NCI-H748 (cell line): ENCODE results near the gene NPAS3.

ENCODE experiments used
- DNase-seq: peaks from one replicate; lab custom pipeline; 2025; ENCODE audit not compliant: unreplicated experiment; lab: John Stamatoyannopoulos, UW

NPAS3 gene

DNA sequence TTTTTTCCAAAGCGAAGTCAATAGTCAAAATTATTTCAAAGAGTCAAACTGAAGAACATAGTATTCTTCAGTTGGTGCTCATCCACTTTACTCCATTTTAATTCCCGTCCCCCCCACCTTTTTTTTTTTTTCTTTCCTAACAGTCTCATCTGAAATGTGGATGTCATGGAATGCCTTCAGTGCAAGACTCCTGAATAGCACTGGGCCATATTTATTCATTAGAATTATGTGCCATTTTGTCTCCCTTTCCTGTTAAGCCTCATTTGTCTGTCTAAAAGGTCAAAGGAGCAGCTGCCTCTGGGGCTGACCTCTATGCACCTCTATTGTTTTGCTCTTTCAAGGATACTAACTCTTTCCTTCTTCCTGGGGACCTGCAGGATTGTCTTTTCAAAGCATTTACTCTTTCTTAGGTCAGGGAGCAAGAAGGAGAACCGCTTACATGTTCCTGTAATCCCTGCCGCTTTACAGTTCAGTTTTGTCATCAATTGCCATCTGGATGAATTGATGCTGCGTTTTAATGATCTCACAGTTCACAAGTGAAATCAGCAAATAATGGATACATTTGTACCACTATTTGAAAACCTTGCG lies 310.6 kb downstream of the NPAS3 start:
- DNase-seq, result no peak

DNA sequence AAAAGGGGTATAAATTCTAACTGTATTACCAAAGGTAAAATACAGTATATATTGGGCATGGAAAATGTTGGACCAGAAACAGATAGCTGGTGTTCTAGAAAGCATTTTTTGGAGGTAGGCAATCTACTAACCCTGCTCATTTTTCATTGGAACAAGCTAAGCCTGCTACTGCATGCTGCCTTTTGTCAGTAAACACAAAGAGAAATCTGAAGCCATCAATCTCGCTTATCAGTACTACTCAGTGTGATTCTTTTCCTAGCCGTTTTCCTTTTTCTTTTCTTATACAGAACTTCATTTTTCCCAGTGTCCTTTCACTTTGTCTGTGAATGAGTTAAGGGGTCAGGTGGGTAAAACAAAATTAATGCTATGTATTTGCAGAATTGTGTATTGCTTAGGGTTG lies 312.3 kb downstream of the NPAS3 start:
- peak; percentile 10 for DNase-seq

DNA sequence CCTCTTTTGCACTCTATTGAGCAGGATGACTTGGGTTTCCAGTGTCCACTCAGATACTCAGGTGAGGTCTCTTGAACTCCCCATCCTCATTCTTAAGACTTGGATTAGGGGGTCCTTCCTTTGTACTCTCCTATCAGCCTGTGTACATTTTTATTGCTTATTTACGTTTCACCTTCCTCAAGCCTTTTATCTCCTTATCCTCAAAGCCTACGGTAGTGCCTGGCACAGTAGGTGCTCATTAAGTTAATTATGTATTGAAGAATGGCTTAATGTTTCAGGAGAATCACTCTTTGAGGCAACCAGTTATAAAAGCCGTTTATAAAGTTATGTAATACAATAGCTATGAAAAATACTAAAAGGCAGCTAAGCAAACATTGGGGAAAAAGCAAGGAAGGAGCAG lies 315.7 kb downstream of the NPAS3 start:
- DNase-seq, result peak; percentile 40

DNA sequence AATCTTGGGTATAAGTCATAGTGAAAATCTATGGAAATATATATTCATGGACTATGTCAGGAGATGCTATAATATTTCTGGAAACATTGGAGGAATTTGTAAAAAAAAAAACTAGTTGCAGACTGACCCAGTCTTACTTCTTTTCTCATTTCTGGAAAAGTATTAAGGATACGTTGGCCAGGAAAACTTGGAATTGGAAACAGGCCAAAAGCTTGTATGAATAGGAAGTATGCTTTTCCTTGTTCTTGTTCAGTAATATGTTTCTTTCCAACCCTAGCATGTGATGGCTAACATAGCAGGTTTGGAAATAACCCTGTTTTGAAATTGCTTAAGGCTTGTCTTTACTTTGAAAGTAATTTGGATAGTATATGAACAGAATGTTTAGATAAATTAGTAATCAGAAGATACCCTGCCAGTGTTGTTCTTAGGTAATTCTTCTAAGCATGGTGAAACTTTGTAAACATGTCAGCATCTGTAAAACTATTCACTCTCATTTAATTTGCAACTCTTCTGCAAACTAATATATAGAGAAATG lies 316.2 kb downstream of the NPAS3 start:
- peak; percentile 25 for DNase-seq

DNA sequence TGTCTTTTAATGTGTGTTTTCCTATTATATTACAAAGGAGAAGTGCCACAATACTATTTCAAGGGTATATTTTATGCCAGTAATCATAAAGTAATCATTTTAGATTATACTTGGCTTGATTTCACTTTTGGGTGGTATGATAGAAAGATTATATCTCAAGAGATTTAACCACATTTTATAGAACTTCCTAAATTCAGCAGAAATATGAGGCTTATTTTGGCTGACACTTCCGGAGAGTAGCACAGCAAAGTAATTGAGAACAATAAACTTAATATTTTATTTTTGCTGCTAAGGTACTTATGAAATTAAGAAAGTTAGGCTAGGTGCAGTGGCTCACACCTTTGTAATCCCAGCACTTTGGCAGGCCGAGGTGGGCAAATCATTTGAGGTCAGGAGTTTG lies 319.1 kb downstream of the NPAS3 start:
- no peak for DNase-seq

DNA sequence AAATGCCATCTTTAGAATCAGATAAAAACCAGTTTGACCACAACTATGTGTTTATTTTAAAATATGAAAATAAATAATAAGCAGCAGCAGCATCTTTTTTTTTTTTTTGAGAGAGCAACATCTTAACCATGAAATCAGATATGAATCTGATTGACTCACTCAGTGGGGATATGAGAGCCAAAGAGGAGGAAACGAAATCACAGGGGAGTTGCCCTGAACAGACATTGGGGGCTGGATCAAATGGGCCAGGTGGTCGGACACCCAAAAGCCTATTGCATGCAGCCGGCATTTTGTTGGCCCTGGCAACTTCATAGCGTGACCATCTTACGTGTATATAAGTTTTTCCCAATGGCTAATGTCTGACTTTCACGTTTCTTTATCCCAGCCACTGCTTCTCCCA lies 321.1 kb downstream of the NPAS3 start:
- DNase-seq, result no peak

DNA sequence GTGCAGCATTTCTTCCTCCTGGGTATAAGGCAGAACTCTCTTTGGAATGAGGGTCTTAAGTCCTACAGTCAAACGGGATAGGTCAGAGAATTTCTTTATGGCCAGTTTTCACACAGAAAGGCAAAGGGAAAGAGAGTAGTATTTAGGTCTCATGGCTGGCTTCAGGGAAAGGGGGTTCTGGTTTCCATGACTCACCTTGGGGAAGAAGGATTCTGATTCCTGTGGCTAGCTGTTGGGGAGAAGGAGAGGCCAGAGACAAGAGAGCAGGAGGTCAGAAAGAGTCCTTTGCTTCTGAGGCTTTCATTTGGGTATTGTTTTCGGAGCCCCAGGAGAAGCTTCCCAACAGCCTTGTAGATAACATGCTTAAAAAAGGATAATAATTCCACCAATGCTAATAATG lies 332.5 kb downstream of the NPAS3 start:
- no peak for DNase-seq

DNA sequence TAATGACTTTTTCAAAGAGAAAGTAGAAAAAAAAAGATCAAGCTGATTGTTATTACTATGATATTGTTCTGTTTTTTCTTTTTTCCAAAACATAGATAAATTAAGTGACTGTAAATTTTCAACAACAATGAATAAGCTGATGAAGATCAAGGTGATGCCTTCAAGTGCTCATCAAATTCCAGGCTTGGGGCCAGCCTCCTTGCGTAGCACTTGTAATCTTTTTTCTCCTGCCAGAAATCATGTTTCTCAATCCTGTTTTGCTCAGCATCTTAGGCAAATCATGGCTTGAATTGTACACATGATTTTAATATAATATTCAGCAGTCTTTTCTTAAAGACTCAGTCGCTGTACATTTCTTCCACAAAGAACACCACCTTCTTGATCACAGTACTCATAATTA lies 333.2 kb downstream of the NPAS3 start:
- DNase-seq, result no peak

DNA sequence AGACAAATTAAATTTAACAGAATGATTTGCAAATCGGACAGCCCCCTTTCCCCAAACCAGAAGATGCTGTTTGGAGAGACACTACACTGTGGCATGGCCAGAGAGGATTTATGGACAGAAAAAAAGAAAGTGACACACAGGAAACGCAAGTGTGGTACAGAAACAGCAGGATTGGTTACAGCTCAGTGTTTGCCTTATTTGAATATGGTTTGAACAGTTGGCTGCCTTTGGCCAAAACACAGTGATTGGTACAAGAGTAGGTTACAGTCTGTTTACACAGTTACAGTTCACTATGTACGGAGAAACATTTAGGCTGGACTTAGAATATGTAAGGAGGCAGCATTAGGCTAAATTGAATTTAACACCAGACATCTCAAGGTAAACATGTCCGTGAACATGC lies 335.3 kb downstream of the NPAS3 start:
- peak; percentile 53 for DNase-seq

DNA sequence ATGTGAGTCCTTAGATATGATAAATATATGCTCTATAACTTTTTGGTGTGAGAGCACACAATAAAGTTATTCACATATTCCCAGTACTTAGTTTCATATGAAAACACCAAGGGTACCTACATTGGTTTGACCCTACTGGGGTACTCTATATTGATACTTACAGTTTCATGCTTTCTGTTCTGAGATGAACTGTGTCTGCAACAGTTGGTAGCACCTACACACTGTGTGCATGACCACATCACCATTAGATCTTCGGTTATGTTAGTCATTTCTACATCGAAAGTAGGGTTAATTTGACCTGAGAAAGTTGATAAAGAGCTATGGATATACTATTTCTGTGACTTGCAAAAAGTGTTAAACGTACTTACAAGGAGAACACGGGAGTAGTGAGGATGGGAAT lies 337.2 kb downstream of the NPAS3 start:
- no peak for DNase-seq

DNA sequence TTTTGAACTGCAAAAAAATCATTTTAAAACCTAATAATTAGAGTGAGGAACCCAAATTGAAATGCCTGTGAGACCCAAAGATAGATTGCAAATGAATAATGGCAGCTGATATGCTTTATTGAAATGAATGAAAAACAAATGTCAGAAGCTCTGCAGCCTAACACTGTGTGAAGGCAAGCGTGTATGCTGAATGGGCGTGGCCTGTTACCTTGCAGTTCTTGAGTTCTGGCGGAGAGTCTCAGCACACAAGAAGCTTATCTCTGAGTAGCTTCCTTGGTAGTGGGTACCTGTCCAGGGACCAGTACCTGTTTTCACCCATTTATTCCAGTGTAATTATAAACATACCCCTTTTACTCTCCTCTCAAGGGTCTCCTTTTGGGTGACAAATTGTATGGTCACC lies 341.2 kb downstream of the NPAS3 start:
- peak; percentile 9 for DNase-seq

DNA sequence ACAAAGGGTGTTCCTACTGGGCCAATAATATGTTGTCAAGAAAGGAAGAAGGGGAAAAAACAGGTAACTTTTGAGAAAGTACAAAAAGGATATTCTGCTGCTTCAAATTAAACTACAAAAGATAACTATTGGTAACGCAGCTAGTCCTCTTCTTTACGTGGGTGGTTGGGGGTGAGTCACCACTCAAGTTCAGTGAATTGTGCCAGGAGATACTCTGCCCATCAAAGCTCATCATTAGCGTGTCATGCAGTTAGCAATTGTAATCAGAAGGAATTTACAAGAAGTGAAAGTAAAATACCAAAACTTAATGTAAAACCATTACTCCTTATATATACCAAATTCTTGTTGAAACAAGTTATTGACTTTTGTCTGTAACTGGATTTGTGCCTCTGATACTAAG lies 342.0 kb downstream of the NPAS3 start:
- DNase-seq, result no peak

DNA sequence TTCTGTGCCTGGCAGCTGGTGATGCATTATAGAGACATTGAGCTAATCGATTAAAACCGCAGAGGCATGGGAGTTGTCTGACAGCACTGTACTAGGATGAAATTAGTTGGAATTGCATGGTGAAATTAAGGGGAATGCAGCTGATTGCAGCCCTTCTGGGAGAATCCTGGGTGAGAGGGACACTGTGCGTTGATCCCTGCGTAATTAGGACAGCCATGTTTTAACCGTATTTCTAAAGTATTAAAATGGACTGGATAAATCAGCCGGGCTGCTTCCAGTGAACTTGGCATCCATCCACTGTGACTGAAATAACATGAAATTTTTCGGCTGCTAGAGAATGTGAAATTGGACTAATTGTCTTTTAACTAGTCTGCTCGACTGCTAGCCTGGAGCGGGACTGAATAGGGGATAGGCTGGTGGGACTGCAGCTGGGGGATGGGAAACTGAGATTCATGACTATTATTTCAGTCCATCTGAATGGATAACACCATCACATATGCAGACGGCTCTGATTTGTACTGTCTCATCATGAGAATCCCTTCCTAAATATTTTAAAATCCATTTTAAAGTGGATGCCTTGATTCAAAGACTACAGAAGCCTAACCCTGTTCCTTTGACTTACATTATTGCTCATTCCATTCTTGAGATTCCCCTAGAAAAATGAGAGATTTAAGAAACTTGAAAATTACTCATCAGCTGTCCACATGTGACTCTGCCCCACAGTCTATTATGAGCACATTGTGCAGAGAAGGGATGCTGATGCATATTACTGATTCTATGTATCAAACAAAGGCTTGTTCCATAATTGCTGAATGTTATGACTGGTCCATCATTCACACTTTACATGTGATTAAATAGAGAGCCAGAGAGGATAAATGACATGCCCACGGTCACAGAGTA lies 343.9 kb downstream of the NPAS3 start:
- DNase-seq, result no peak

DNA sequence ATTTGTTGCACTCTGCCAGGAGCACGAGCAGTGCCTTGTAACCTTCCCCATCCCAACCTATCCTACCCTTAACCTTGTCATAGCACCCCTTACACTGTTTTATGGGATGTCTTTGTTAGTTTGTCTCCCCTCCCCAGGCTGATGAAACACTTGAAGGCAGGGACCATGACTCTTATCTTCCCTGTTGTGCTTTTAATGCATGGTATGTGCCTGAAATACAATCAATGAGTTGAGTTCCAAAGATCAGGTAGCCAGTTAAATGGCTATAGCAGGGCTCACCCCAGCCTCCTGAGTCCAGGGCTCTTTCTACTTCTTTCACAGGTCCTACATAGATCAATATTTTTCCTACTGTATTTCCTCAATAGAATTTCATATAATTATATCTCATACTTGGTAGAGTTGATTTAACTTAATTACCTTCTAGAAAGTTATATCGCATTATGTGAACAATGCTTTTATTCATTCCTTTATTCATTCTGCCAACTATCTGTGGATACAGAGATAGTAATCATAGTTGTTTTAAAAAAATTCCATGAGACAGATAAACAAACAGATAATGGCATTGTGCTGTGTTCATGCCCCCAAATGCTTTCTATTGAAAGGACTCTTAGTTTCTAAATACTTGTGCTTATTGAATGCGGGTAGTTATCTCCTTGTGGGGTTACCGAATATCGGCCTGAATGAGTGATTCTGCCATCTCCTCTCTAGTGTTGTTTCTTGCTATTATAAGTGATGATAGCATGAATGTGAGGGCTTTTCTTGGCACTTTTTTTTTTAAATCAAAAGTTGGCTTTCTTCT lies 347.4 kb downstream of the NPAS3 start:
- no peak for DNase-seq

DNA sequence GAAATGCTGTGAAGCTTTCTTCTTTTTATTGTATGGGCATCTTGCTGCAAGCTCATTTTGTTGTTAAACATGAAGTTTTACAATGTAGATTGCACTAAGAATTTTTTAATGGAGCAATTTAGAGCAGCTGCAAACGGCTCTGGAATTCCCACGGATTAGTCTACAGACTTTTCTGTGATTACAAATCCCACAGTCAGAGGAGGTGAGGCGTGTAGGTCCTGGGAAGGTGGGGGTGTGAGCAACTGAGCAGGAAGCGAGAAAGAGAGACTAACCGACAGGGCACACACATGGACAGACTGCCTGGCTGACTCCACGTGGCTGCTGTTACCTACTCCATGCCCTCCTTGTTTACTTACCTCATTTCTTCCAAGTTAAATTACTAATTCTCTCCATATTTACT lies 348.5 kb downstream of the NPAS3 start:
- DNase-seq, result no peak

DNA sequence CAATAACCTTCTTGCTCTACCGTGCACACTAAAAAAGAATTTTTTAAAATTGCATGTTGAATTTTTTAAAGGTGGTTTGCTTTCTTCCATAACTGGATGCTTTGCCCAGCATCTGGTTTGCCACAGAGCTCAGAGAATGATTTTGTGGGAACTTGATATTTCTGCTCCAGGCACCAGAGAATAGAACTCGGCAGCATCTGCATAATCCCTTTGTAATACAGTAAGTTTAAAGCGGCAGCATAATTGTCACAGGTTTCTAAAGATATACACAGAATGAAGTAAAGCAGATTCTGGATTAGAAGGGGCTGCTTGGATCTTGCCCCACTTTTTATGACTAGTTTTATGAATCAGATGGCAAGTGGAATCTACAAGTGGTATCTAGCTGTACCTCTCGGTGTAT lies 352.0 kb downstream of the NPAS3 start:
- DNase-seq, result no peak

DNA sequence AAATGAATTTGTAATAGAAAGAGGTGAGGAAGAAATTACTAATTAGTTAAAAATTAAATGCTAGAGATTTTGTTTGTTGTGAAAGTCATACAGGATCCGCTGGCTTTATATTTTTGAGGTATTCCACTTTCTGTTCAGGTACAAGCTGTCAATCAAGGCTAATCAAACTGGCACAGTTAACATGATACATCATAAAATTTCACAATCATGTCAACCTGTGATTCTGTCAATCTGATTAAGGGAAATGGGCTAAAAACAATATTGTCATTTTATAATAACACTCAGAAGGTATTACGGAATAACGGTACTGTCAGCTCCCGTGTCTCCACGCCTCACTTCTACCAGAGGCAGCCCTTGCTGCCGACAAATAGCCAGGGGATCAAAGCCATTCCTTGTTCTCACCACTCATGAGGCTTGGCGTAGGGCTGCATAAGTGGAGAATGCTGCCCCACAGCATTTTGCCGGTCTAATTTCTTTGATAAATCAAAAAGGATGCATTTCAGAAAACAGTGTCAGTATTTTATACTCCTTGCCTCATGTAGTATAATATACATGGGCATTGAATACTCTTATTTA lies 352.9 kb downstream of the NPAS3 start:
- DNase-seq, result no peak

DNA sequence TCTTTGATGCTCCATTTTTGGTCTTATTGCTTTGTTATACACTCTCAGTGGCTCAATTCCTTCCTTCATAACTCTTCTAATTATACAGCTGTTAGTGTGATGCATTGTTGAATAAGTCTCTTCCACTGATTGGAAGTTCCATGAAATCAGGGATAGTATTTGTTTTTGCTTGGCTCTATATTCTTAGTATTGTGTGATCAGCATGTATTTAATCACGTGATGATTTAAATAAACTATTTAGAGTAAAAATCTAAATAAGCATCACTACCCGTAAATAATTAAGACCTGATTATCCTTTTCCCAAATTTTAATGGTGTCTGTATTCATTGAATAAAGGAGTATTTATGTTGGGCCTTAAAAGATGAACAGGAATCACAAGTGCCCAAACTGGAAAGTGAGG lies 355.7 kb downstream of the NPAS3 start:
- DNase-seq, result no peak

DNA sequence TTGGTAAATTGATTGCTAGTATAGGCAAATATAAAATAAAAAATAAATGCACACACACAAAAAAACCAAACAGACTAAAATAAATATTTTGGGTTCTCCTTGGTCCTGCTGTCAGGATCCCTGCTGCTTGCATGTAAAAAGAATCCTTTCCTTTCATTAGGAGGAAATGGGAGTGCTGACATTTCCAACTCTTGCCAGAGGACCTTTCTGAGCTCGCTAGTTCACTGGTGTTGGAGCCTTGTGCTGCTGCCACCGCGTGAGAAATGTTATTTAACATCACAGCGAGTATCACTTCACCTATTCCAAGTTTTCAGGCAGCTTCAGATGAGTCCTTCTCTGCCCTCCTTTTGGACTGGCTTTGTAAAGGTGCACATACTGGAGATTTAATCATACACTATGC lies 358.9 kb downstream of the NPAS3 start:
- DNase-seq, result peak; percentile 4

DNA sequence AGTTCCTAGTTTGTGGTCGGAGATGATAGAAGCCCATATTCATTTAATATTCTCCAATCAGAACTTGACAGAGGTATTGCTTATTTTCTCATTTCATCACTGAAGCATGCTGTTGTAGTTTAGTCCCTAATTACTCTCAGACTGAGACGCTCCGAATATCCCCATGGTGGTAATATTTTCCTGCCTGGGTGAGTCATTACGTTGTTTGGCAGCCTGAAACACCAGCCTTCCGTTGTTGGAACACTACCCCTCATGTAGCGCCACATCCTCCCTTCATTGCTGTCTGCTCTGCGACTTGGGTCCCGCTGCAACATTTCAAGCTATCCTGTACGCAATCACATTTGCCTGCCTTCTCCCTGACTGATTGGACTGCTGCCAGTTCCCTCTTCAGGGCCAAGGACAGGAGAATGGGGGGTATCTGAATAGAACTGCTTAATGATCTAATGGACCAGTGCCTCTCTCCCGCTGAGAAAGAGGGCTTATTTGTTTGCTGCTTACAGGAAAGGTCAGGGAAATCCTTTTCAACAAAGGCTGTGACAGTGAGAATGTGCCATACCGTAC lies 369.1 kb downstream of the NPAS3 start:
- DNase-seq, result peak; percentile 98

DNA sequence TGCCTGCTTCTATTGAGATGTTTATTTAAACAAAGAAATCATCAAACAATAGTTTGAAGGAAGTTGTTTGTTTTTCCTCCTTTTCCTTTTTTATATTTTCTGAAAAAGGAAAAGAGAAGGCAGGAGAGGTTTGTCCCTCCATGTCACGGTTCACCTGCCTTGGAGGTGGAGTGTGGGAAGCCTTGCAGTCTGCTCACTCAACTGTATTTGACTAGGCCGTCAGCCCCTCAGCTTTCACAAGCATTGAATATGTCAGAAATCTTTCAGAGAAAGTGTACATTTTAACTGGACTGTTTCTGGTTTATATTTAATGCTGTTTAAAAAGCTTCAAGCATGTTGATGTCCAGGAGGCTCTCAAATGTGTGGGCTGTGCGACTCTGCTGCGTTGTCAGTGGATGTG lies 370.4 kb downstream of the NPAS3 start:
- no peak for DNase-seq
